Astrocyte (in vitro differentiated cells and primary cell): ENCODE measurements around the gene RTN3.

Experiments used
- EZH2 ChIP-seq: IDR thresholded peaks from 2 replicates; pipeline ENCODE4 v1.6.1; 2012; ENCODE audit warnings: mild to moderate bottlenecking, low read length, inconsistent platforms; ENCODE audit not compliant: insufficient read depth
- TF ChIP-seq, protein P1 (sequence below): IDR thresholded peaks from 2 replicates; pipeline ENCODE4 v1.5.1; 2011; ENCODE audit warnings: low read depth, mild to moderate bottlenecking, inconsistent platforms, low read length, moderate library complexity; ENCODE audit not compliant: insufficient read depth

GRCh38 chr11:63760487-63761079, 79.3 kb downstream of the RTN3 start:
- TF ChIP-seq, protein P1, sequence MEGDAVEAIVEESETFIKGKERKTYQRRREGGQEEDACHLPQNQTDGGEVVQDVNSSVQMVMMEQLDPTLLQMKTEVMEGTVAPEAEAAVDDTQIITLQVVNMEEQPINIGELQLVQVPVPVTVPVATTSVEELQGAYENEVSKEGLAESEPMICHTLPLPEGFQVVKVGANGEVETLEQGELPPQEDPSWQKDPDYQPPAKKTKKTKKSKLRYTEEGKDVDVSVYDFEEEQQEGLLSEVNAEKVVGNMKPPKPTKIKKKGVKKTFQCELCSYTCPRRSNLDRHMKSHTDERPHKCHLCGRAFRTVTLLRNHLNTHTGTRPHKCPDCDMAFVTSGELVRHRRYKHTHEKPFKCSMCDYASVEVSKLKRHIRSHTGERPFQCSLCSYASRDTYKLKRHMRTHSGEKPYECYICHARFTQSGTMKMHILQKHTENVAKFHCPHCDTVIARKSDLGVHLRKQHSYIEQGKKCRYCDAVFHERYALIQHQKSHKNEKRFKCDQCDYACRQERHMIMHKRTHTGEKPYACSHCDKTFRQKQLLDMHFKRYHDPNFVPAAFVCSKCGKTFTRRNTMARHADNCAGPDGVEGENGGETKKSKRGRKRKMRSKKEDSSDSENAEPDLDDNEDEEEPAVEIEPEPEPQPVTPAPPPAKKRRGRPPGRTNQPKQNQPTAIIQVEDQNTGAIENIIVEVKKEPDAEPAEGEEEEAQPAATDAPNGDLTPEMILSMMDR: no peak
- no peak for TF ChIP-seq EZH2
